ENCODE data around the gene PSMB1. TPM values are rescaled to one million over a fixed set of nuclear protein-coding genes. Genes with fewer than 3 reads are reported as not detected.
A peak's percentile ranks its signal among the peaks of the same experiment; 100 is the strongest.

PSMB1 gene
- total and polyA plus RNA-seq, 9 of the 15 experiments (the other 6 are each of a cell fraction or from before 2014, with no cell fraction given), result 447 to 2,953 (median 884) TPM

GRCh38 chr6:170584181-170584953 is 31.3 kb upstream of the PSMB1 start, which contains the start of gene PDCD2 (continued):
- no peak for TF ChIP-seq SMARCC2 (IDR thresholded peaks at IDR 0.05; ENCODE audit: low read depth)
- no peak for TF ChIP-seq MCM3 (IDR thresholded peaks at IDR 0.05)
- TF ChIP-seq HMGN3 (IDR thresholded peaks at IDR 0.05; ENCODE audit: borderline replicate concordance, extremely low read depth, insufficient read length, low read depth, low read length), result peak; percentile 80
- TF ChIP-seq ZNF408 (CRISPR knock-in tag; IDR thresholded peaks at IDR 0.05; ENCODE audit: low read depth), result no peak
- no peak for TF ChIP-seq FOXA1 (IDR thresholded peaks at IDR 0.05; ENCODE audit: borderline replicate concordance)
- no peak for TF ChIP-seq DIDO1 (tag; IDR thresholded peaks at IDR 0.05; ENCODE audit: low read depth)
- TF ChIP-seq PCBP1 (IDR thresholded peaks at IDR 0.05; ENCODE audit: low read depth, low read length, poor library complexity, severe bottlenecking), result peak; percentile 87
- no peak for TF ChIP-seq FOS (IDR thresholded peaks at IDR 0.05; ENCODE audit: extremely low read depth, insufficient read length)
- no peak for TF ChIP-seq ZNF384 (IDR thresholded peaks at IDR 0.05; ENCODE audit: low read depth, low read length)
- TF ChIP-seq RFX5 (IDR thresholded peaks at IDR 0.05; ENCODE audit: low read depth, low read length), result no peak; the same call in 1 of the 2 replicates
- TF ChIP-seq USF2 (CRISPR knock-in tag; IDR thresholded peaks at IDR 0.05), result no peak
- TF ChIP-seq, protein P1, sequence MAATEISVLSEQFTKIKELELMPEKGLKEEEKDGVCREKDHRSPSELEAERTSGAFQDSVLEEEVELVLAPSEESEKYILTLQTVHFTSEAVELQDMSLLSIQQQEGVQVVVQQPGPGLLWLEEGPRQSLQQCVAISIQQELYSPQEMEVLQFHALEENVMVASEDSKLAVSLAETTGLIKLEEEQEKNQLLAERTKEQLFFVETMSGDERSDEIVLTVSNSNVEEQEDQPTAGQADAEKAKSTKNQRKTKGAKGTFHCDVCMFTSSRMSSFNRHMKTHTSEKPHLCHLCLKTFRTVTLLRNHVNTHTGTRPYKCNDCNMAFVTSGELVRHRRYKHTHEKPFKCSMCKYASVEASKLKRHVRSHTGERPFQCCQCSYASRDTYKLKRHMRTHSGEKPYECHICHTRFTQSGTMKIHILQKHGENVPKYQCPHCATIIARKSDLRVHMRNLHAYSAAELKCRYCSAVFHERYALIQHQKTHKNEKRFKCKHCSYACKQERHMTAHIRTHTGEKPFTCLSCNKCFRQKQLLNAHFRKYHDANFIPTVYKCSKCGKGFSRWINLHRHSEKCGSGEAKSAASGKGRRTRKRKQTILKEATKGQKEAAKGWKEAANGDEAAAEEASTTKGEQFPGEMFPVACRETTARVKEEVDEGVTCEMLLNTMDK (IDR thresholded peaks at IDR 0.05; ENCODE audit: borderline replicate concordance, insufficient read depth, low read depth, low read length, poor library complexity, severe bottlenecking), result peak; percentile 9
- no peak for TF ChIP-seq BACH1 (tag; IDR thresholded peaks at IDR 0.05)
- no peak for TF ChIP-seq PHF21A (IDR thresholded peaks at IDR 0.05; ENCODE audit: borderline replicate concordance, low read depth)
- no peak for TF ChIP-seq MCM5 (IDR thresholded peaks at IDR 0.05; ENCODE audit: low read depth)
- TF ChIP-seq FOSL1 (tag; conservative IDR thresholded peaks at IDR 0.05), result peak; percentile 32; the same call in 1 of the 2 replicates
- TF ChIP-seq NCOA2 (IDR thresholded peaks at IDR 0.05; ENCODE audit: partially characterized antibody in 2 of 2), result no peak
- peak in 1 of 2 experiments; percentile 91; a peak in 2 of 4 replicates for TF ChIP-seq TRIM24 (IDR thresholded peaks at IDR 0.05)
- no peak for TF ChIP-seq RBM25 (IDR thresholded peaks at IDR 0.05; ENCODE audit: low read depth, low read length, severe bottlenecking)
- TF ChIP-seq RBM39 (optimal IDR thresholded peaks at IDR 0.05; ENCODE audit: low read depth, low read length), result no peak
- no peak for TF ChIP-seq ZNF589 (CRISPR knock-in tag; IDR thresholded peaks at IDR 0.05; ENCODE audit: low read depth)
- TF ChIP-seq ASH1L (IDR thresholded peaks at IDR 0.05; ENCODE audit: borderline replicate concordance, low read depth, partially characterized antibody), result no peak
- no peak for TF ChIP-seq ZNF584 (CRISPR knock-in tag; IDR thresholded peaks at IDR 0.05; ENCODE audit: low read depth)
- no peak for TF ChIP-seq ZNF239 (CRISPR knock-in tag; IDR thresholded peaks at IDR 0.05)
- no peak for TF ChIP-seq SMAD1 (IDR thresholded peaks at IDR 0.05; ENCODE audit: low read depth, low read length, partially characterized antibody)

Measured in K562 (cell line).